ENCODE data around the gene RNF17. TPM values are rescaled to one million over a fixed set of nuclear protein-coding genes. Genes with fewer than 3 reads are reported as not detected.

RNF17 gene
- total and polyA plus RNA-seq, 2 of the 8 experiments (the other 6 are each of a cell fraction or from before 2014, with no cell fraction given), result not detected

GRCh38 chr13:24718192-24718965, 45.6 kb upstream of the RNF17 start (continued):
- TF ChIP-seq CHD7 (IDR thresholded peaks at IDR 0.05; ENCODE audit: insufficient replicate concordance, low read length) (no peak), FOSL1 (IDR thresholded peaks at IDR 0.05; ENCODE audit: insufficient read depth, low read depth, low read length) (no peak), TAF1 (IDR thresholded peaks at IDR 0.05; ENCODE audit: low read depth, low read length) (no peak), RXRA (IDR thresholded peaks at IDR 0.05; ENCODE audit: insufficient read depth, low read depth, low read length) (no peak), MAFK (IDR thresholded peaks at IDR 0.05; ENCODE audit: low read depth, low read length) (no peak), SIRT6 (IDR thresholded peaks at IDR 0.05; ENCODE audit: low read length) (no peak), NANOG (IDR thresholded peaks at IDR 0.05; ENCODE audit: insufficient read depth, low read depth, low read length, poor library complexity, severe bottlenecking) (no peak), POU5F1 (IDR thresholded peaks at IDR 0.05; ENCODE audit: low read depth, low read length) (no peak), EGR1 (IDR thresholded peaks at IDR 0.05; ENCODE audit: borderline replicate concordance, low read depth, low read length) (no peak), CBX8 (IDR thresholded peaks at IDR 0.05; ENCODE audit: borderline replicate concordance, low read depth, low read length) (no peak), GABPA (IDR thresholded peaks at IDR 0.05; ENCODE audit: borderline replicate concordance, insufficient read depth, low read length) (no peak)
